H1 (cell line): Measurements from ENCODE around the gene VPS72. TPM values are rescaled to one million over a fixed set of nuclear protein-coding genes. Genes with fewer than 3 reads are reported as not detected.

Source experiments
- CTCF ChIA-PET: fragments of 300-600 bp; sonication (Branson Sonifier 250); formaldehyde crosslinking; loops from one replicate; lab custom pipeline; 2021; ENCODE audit not compliant: partially characterized antibody; lab: Charles Lee
- POLR2A ChIA-PET: fragments of 300-600 bp; sonication (Branson Sonifier 250); formaldehyde crosslinking; loops from one replicate; lab custom pipeline; 2021; ENCODE audit warnings: inconsistent platforms; ENCODE audit not compliant: partially characterized antibody; lab: Charles Lee
- DNase-seq, 2 experiments: peaks; one replicate each; pipeline versions ENCODE4 v3.0.0 to v3.0.0-alpha.2; 2010 to 2022; ENCODE audit warnings: low spot score in 2 of 2, low read depth in 1 of 2, mixed read lengths in 1 of 2
- FAIRE-seq: peaks from 2 replicates; lab custom pipeline; 2011; peaks lifted over from hg19 to GRCh38; lab: Jason Lieb, UNC
- H2AFZ ChIP-seq: 2 replicates; pipeline ENCODE4 v1.8.1; 2012; ENCODE audit warnings: low read length, inconsistent platforms
- H2AK5ac ChIP-seq: 2 replicates; pipeline ENCODE4 v1.6.1; 2013; ENCODE audit warnings: low read depth, low read length
- H2BK120ac ChIP-seq: replicated peaks from 2 replicates; pipeline ENCODE3; 2013; ENCODE audit warnings: low read depth, low read length, inconsistent platforms
- H2BK12ac ChIP-seq: 2 replicates; pipeline ENCODE4 v1.6.1; 2013; ENCODE audit warnings: low read depth, low read length
- H2BK15ac ChIP-seq: 2 replicates; pipeline ENCODE4 v1.6.1; 2013; ENCODE audit warnings: low read length
- H2BK20ac ChIP-seq: 2 replicates; pipeline ENCODE4 v1.6.1; 2013; ENCODE audit warnings: low read length
- H2BK5ac ChIP-seq: 2 replicates; pipeline ENCODE4 v1.6.1; 2013; ENCODE audit warnings: low read depth, low read length
- H3K14ac ChIP-seq: 2 replicates; pipeline ENCODE4 v1.6.1; 2013; ENCODE audit warnings: inconsistent platforms; ENCODE audit not compliant: insufficient read length
- H3K18ac ChIP-seq: 2 replicates; pipeline ENCODE4 v1.6.1; 2013; ENCODE audit warnings: low read length; ENCODE audit errors: extremely low read depth
- H3K23ac ChIP-seq: 2 replicates; pipeline ENCODE4 v1.6.1; 2013; ENCODE audit warnings: inconsistent platforms; ENCODE audit not compliant: insufficient read length
- H3K23me2 ChIP-seq: 2 replicates; pipeline ENCODE4 v1.6.1; 2013; ENCODE audit warnings: low read depth, low read length
- H3K27ac ChIP-seq: 2 replicates; pipeline ENCODE4 v1.6.1; 2011; ENCODE audit warnings: low read depth, low read length, inconsistent platforms
- H3K27me3 ChIP-seq, 4 experiments: replicated peaks in 1 of 4; 1 replicate in 1 of 4; 2 replicates in 3 of 4; pipeline versions ENCODE4 v1.6.1 to v1.8.1; 2011 to 2013; ENCODE audit warnings: low read length in 3 of 4, mild to moderate bottlenecking in 3 of 4, inconsistent platforms in 2 of 4, mixed read lengths in 2 of 4, moderate library complexity in 1 of 4; ENCODE audit not compliant: control insufficient read depth in 3 of 4, insufficient read depth in 3 of 4; ENCODE audit errors: extremely low read depth in 1 of 4
- H3K36me3 ChIP-seq, 4 experiments: 2 replicates each; pipeline versions ENCODE4 v1.6.1 to v1.8.1; 2011 to 2013; ENCODE audit warnings: mild to moderate bottlenecking in 4 of 4, low read length in 3 of 4, moderate library complexity in 2 of 4, control low read depth in 1 of 4, inconsistent platforms in 1 of 4; ENCODE audit not compliant: insufficient read depth in 4 of 4, control insufficient read depth in 2 of 4
- H3K4ac ChIP-seq: replicated peaks from 2 replicates; pipeline ENCODE3; 2013; ENCODE audit warnings: low read length, low read depth, mixed read lengths, inconsistent platforms; ENCODE audit not compliant: insufficient read length
- H3K4me1 ChIP-seq, 4 experiments: replicated peaks in 1 of 4; 1 replicate in 1 of 4; 2 replicates in 3 of 4; pipeline versions ENCODE4 v1.6.1 to v1.8.1; 2011 to 2013; ENCODE audit warnings: low read length in 3 of 4, inconsistent platforms in 2 of 4, mixed read lengths in 1 of 4; ENCODE audit not compliant: insufficient read depth in 4 of 4, control insufficient read depth in 3 of 4
- H3K4me2 ChIP-seq, 2 experiments: 2 replicates each; pipeline versions ENCODE4 v1.6.1 to v1.8.1; 2011 to 2013; ENCODE audit warnings: low read depth in 2 of 2, low read length in 2 of 2, control low read depth in 1 of 2, inconsistent platforms in 1 of 2, mild to moderate bottlenecking in 1 of 2; ENCODE audit not compliant: insufficient read depth in 1 of 2
- H3K4me3 ChIP-seq, 4 experiments: fragments of 200-600, 300-600 bp in 1 of 4; sonication (generic), shearing (Covaris generic), sonication (Bioruptor Twin) in 1 of 4; 2 replicates each; pipeline versions ENCODE4 v1.5.1 to v1.8.1; 2011 to 2016; ENCODE audit warnings: low read length in 4 of 4, low read depth in 3 of 4, control low read depth in 2 of 4, inconsistent platforms in 2 of 4, mild to moderate bottlenecking in 2 of 4, mixed read lengths in 1 of 4, moderate library complexity in 1 of 4; ENCODE audit not compliant: insufficient read depth in 2 of 4; ENCODE audit errors: extremely low read depth in 1 of 4
- H3K56ac ChIP-seq: replicated peaks from 2 replicates; pipeline ENCODE3; 2013; ENCODE audit warnings: low read depth, mild to moderate bottlenecking, mixed read lengths, low read length, inconsistent platforms; ENCODE audit not compliant: insufficient read length
- H3K79me1 ChIP-seq: 2 replicates; pipeline ENCODE4 v1.6.1; 2013; ENCODE audit warnings: low read depth, low read length, control low read depth
- H3K79me2 ChIP-seq, 2 experiments: 2 replicates each; pipeline versions ENCODE4 v1.6.1 to v1.8.1; 2012 to 2013; ENCODE audit warnings: low read length in 2 of 2, mild to moderate bottlenecking in 2 of 2, inconsistent platforms in 1 of 2; ENCODE audit not compliant: insufficient read depth in 2 of 2, control insufficient read depth in 1 of 2
- H3K9ac ChIP-seq, 4 experiments: replicated peaks in 1 of 4; 1 replicate in 1 of 4; 2 replicates in 3 of 4; pipeline versions ENCODE4 v1.6.1 to v1.8.1; 2011 to 2013; ENCODE audit warnings: low read depth in 3 of 4, low read length in 3 of 4, control low read depth in 2 of 4, mild to moderate bottlenecking in 2 of 4, moderate library complexity in 2 of 4, inconsistent platforms in 1 of 4; ENCODE audit errors: extremely low read depth in 1 of 4
- H3K9me3 ChIP-seq, 2 experiments: 2 replicates each; pipeline versions ENCODE4 v1.6.1 to v1.8.1; 2012 to 2013; ENCODE audit warnings: mild to moderate bottlenecking in 2 of 2, moderate library complexity in 2 of 2, control low read depth in 1 of 2, inconsistent platforms in 1 of 2, low read depth in 1 of 2, low read length in 1 of 2, mixed read lengths in 1 of 2; ENCODE audit not compliant: insufficient read depth in 2 of 2
- H4K20me1 ChIP-seq, 2 experiments: replicated peaks in 1 of 2; 2 replicates each; pipeline versions ENCODE3 to v1.8.1; 2011 to 2013; ENCODE audit warnings: inconsistent platforms in 2 of 2, low read length in 2 of 2, mild to moderate bottlenecking in 1 of 2; ENCODE audit not compliant: insufficient read depth in 2 of 2, control insufficient read depth in 1 of 2
- H4K5ac ChIP-seq: 2 replicates; pipeline ENCODE4 v1.6.1; 2013; ENCODE audit warnings: low read length, low read depth, mixed read lengths, inconsistent platforms; ENCODE audit not compliant: insufficient read length
- H4K8ac ChIP-seq: 2 replicates; pipeline ENCODE4 v1.8.0; 2013; ENCODE audit warnings: mild to moderate bottlenecking, moderate library complexity, low read length, inconsistent platforms; ENCODE audit not compliant: insufficient read depth; ENCODE audit errors: extremely low read depth
- H4K91ac ChIP-seq: replicated peaks from 2 replicates; pipeline ENCODE3; 2013; ENCODE audit warnings: low read length, mixed read lengths, inconsistent platforms; ENCODE audit not compliant: insufficient read length
- ASH2L ChIP-seq: fragments of 200-600, 300-600 bp; sonication (generic); IDR thresholded peaks from one replicate; pipeline ENCODE4 v1.7.1; 2017; ENCODE audit warnings: low read length
- JUND ChIP-seq: IDR thresholded peaks from 2 replicates; pipeline ENCODE4 v1.6.1; 2011; ENCODE audit warnings: mild to moderate bottlenecking, improper control_type of control experiment, low read length
- SP1 ChIP-seq: IDR thresholded peaks from 2 replicates; pipeline ENCODE4 v1.6.1; 2011; ENCODE audit warnings: low read depth, low read length
- TAF1 ChIP-seq: IDR thresholded peaks from 2 replicates; pipeline ENCODE4 v1.6.1; 2011; ENCODE audit warnings: mild to moderate bottlenecking, low read depth, low read length
- TCF12 ChIP-seq: IDR thresholded peaks from 2 replicates; pipeline ENCODE4 v1.6.1; 2011; ENCODE audit warnings: low read depth, mild to moderate bottlenecking, low read length
- WGBS, 2 experiments: shearing (Covaris generic) in 1 of 2; methylation state at CpG; one replicate each; pipeline versions ENCODE4 v1.1.6 to v1.1.7; 2013 to 2015; ENCODE audit warnings: low lambda C conversion rate in 2 of 2, mixed read lengths in 2 of 2, inconsistent platforms in 1 of 2, low coverage in 1 of 2, missing lambda C conversion rate in 1 of 2; ENCODE audit not compliant: insufficient replicate concordance in 2 of 2, insufficient coverage in 1 of 2, insufficient read length in 1 of 2; ENCODE audit errors: extremely low coverage in 1 of 2, missing lambda C conversion rate in 1 of 2; 5-methylcytosine and 5-hydroxymethylcytosine counted together
- polyA plus RNA-seq, 7 experiments: library from polyadenylated mRNA; depleted of rRNA in 3 of 7; stranded (reverse) in 5 of 7; unstranded in 2 of 7; fragments of >200 nt in 5 of 7; fragments of 200-250 nt in 2 of 7; gene quantifications; 1 replicate in 5 of 7; 2 replicates in 1 of 7; 4 replicates in 1 of 7; pipeline versions ENCODE4 v1.2.1 to v1.2.3, GENCODE V29; 2011 to 2013; ENCODE audit warnings: missing spikeins in 2 of 7, mixed read lengths in 2 of 7
- total RNA-seq: library from RNA; stranded (reverse); fragmentation: NEBNext Ultra II Directional; extraction: Animal tissue kit (Norgen Biotek cat#: 25700); gene quantifications from 2 replicates; pipeline ENCODE4 v1.2.1, GENCODE V29; 2021

The VPS72 gene
- total and polyA plus RNA-seq, 2 of the 8 experiments (the other 6 are each of a cell fraction or from before 2014, with no cell fraction given) = 86.6 to 121 TPM

- CTCF ChIA-PET = interaction anchor here (0.7 to 4.7 kb wide), 11 partner anchors 9 to 117 kb away, joined by 3 to 54 read pairs (median 4); partner anchors contain the start of genes TMOD4 and TNFAIP8L2
- Histone ChIP-seq H3K79me1 (peaks cover 5% of the 10 kb centered on the region; the same call in 1 of the 2 replicates), H2AK5ac (no peak overlapping the region), H2AFZ (no peak overlapping the region), H3K36me3 (peaks cover 0 to 4% (median 0%) of the 10 kb centered on the region in 4 experiments; a peak in 3 of 8 replicates), H3K23me2 (peaks cover 16% of the 10 kb centered on the region), H3K9me3 (no peaks in the 10 kb centered on the region), H3K27me3 (peaks cover 0 to 12% (median 7%) of the 10 kb centered on the region in 4 experiments; a peak in 5 of 7 replicates), H3K4ac (no peak overlapping the region), H3K4me3 (no peak overlapping the region), H4K20me1 (peaks cover 0 to under 1% of the 10 kb centered on the region in 2 experiments), H3K4me1 (peaks cover 15 to 30% (median 21%) of the 10 kb centered on the region in 4 experiments), H3K18ac (no peak overlapping the region), H3K9ac (no peak overlapping the region), H4K5ac (no peak overlapping the region), H2BK120ac (no peak overlapping the region), H4K8ac (no peak overlapping the region), H2BK5ac (no peak overlapping the region), H3K79me2 (no peaks in the 10 kb centered on the region), H3K23ac (no peak overlapping the region), H2BK20ac (no peak overlapping the region), H3K14ac (no peak overlapping the region), H3K56ac (no peak overlapping the region), H2BK15ac (no peak overlapping the region), H4K91ac (no peak overlapping the region), H3K4me2 (no peak overlapping the region), H3K27ac (no peak overlapping the region), H2BK12ac (no peak overlapping the region)
- TF ChIP-seq SP1 = no peak
- no peak for TF ChIP-seq ASH2L
- no peak for TF ChIP-seq TAF1
- TF ChIP-seq TCF12 = no peak
- no peak for TF ChIP-seq JUND
- FAIRE-seq = no peak
- WGBS, 2 experiments = 75% methylated on average over 5 of the region's 5 CpGs; no CpG with 5 or more reads in 1 of the 2 experiments
- DNase-seq = no peak
- POLR2A ChIA-PET = interaction anchor here (0.6 to 10.7 kb wide), 4 partner anchors 11 to 245 kb away, joined by 3 to 124 read pairs (median 4); no protein-coding TSS in a partner anchor
These were observed 47.5 kb downstream of the VPS72 start for GRCh38 chr1:151142411-151143056.
